A549 treated with DMSO at 1 μM for 4 hours (cell line): ENCODE data around the gene PHLDB3. TPM values are rescaled to one million over a fixed set of nuclear protein-coding genes. Genes with fewer than 3 reads are reported as not detected.

Source experiments
- total RNA-seq: library from RNA; stranded (reverse); fragments of 200-300 nt; extraction: Qiagen RNA extraction; gene quantifications from 5 replicates; pipeline ENCODE4 v1.2.3, GENCODE V29; 2022; ENCODE audit warnings: low read depth

PHLDB3 gene
- total RNA-seq = 8.5 to 13.2 TPM (median 9.7 TPM) in 5 replicates

DNA sequence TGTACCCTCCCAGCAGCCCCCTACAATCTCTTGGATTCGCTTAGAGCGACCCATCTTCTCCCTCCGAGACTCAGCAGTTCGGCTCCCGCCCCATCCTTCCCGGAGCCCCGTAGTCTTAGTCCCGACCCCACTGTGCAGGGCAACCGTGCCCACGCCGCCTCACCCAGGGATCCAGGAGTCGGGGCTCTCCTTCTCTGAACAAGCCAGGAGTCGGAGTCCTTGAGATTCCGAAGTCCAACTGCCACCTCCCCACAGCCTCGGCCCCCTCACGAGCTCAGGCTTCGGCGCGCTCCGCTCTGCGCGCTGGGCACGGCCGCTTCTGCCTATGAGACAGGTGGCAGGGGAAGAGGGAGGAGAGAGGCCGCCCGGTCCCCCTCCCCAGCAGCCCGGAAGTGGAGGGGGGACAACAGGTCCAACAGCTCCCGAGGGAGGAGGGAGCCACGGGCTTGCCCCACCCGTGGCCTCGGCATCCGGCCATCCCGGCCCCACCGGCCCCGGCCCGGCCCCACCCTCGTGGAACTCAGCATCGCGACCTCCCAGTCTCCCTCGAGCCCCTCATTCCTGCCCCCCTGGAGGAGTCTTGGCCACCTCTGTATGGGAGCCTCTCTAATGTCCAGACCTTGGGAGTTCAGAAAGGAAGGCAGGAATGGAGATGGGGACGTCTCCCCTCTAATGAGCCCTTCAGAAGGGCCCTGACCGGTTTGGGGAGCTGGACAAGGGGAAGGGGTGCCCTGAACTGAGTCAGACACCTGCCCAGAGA lies at the start of gene PHLDB3:
Gene PHLDB3 (minus strand): TSS at position 321 of the 760 bp plus-strand sequence. CDS start 628 bp downstream, outside the sequence.

GRCh38 chr19:43532962-43533545 lies 28.5 kb upstream of the PHLDB3 start, which contains the start of gene ZNF575:
ZNF575 (plus strand) TSS chr19:43533188; CDS start chr19:43534423, 1,235 bp downstream.

GRCh38 chr19:43526884-43527859 lies 22.6 kb upstream of the PHLDB3 start, which contains the start of gene ETHE1:
ETHE1 (minus strand) TSS chr19:43527201; CDS start chr19:43527177, 24 bp downstream.

GRCh38 chr19:43465468-43466120 lies 39.0 kb downstream of the PHLDB3 start, which contains the start of gene LYPD3:
LYPD3 (minus strand) TSS chr19:43465608; CDS start chr19:43465571, 37 bp downstream.

Other genes with a start within 250 kb of the PHLDB3 start
- gene PSG9, start 235.2 kb downstream of the PHLDB3 start, total RNA-seq = 0.12 to 0.15 TPM (median 0.13 TPM) in 3 of 5 replicates, not detected in the others
- 0.16 to 0.25 TPM (median 0.21 TPM) in 4 of 5 replicates, not detected in the other for gene CD177, start 151.1 kb downstream of the PHLDB3 start, total RNA-seq
- not detected in 5 replicates for gene TEX101, start 89.9 kb downstream of the PHLDB3 start, total RNA-seq
- gene LYPD3, start 39.1 kb downstream of the PHLDB3 start, total RNA-seq = 0.45 to 1.2 TPM (median 0.58 TPM) in 5 replicates
- 50.5 to 52.8 TPM (median 51.5 TPM) in 5 replicates for gene ETHE1, start 22.5 kb upstream of the PHLDB3 start, total RNA-seq
- 1.4 to 2.6 TPM (median 1.9 TPM) in 5 replicates for gene ZNF575, start 28.4 kb upstream of the PHLDB3 start, total RNA-seq
- gene XRCC1, start 70.8 kb upstream of the PHLDB3 start, total RNA-seq = 27.8 to 35.5 TPM (median 28.8 TPM) in 5 replicates
- 0.22 to 0.55 TPM (median 0.30 TPM) in 5 replicates for gene PINLYP, start 71.1 kb upstream of the PHLDB3 start, total RNA-seq
- gene IRGQ, start 91.4 kb upstream of the PHLDB3 start, total RNA-seq = 5.9 to 7.4 TPM (median 6.6 TPM) in 5 replicates
- 15.5 to 22.4 TPM (median 21.0 TPM) in 5 replicates for gene ZNF576, start 91.8 kb upstream of the PHLDB3 start, total RNA-seq
- gene SRRM5, start 107.3 kb upstream of the PHLDB3 start, total RNA-seq = 0.61 to 1.4 TPM (median 0.85 TPM) in 5 replicates
- 46.5 to 64.2 TPM (median 58.3 TPM) in 5 replicates for gene ZNF428, start 114.9 kb upstream of the PHLDB3 start, total RNA-seq
- 7.6 to 10.8 TPM (median 8.5 TPM) in 5 replicates for gene CADM4, start 135.1 kb upstream of the PHLDB3 start, total RNA-seq
- gene PLAUR, start 165.4 kb upstream of the PHLDB3 start, total RNA-seq = 111 to 140 TPM (median 128 TPM) in 5 replicates
- not detected in 5 replicates for gene IRGC, start 211.3 kb upstream of the PHLDB3 start, total RNA-seq